OCI-LY7 (cell line): Measurements from ENCODE around the gene RBM17.

Source experiments
- EZH2phosphoT487 ChIP-seq: fragments of 200-600 bp; sonication (generic); IDR thresholded peaks from 2 replicates; pipeline ENCODE4 v1.6.1; 2018; ENCODE audit warnings: low read depth, borderline replicate concordance, mild to moderate bottlenecking, mixed run types, antibody characterized with exemption, low read length, moderate library complexity, mixed read lengths
- TF ChIP-seq, protein P1 (sequence below): fragments of 200-600 bp; sonication (generic); conservative IDR thresholded peaks from 2 replicates; pipeline ENCODE4 v1.5.1; 2014; ENCODE audit warnings: mild to moderate bottlenecking, antibody characterized with exemption, low read length, moderate library complexity, mixed read lengths

GRCh38 chr10:6098156-6098555, 9.3 kb downstream of the RBM17 start:
- TF ChIP-seq, protein P1, sequence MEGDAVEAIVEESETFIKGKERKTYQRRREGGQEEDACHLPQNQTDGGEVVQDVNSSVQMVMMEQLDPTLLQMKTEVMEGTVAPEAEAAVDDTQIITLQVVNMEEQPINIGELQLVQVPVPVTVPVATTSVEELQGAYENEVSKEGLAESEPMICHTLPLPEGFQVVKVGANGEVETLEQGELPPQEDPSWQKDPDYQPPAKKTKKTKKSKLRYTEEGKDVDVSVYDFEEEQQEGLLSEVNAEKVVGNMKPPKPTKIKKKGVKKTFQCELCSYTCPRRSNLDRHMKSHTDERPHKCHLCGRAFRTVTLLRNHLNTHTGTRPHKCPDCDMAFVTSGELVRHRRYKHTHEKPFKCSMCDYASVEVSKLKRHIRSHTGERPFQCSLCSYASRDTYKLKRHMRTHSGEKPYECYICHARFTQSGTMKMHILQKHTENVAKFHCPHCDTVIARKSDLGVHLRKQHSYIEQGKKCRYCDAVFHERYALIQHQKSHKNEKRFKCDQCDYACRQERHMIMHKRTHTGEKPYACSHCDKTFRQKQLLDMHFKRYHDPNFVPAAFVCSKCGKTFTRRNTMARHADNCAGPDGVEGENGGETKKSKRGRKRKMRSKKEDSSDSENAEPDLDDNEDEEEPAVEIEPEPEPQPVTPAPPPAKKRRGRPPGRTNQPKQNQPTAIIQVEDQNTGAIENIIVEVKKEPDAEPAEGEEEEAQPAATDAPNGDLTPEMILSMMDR: no peak
- TF ChIP-seq EZH2phosphoT487: no peak
